ENCODE measurements around the gene ASPDH. TPM values are rescaled to one million over a fixed set of nuclear protein-coding genes. Genes with fewer than 3 reads are reported as not detected.

ASPDH gene
- total RNA-seq, 8 experiments from 2014 or later, result 0.58 to 3.0 (median 1.4) TPM; not detected in 3

DNA sequence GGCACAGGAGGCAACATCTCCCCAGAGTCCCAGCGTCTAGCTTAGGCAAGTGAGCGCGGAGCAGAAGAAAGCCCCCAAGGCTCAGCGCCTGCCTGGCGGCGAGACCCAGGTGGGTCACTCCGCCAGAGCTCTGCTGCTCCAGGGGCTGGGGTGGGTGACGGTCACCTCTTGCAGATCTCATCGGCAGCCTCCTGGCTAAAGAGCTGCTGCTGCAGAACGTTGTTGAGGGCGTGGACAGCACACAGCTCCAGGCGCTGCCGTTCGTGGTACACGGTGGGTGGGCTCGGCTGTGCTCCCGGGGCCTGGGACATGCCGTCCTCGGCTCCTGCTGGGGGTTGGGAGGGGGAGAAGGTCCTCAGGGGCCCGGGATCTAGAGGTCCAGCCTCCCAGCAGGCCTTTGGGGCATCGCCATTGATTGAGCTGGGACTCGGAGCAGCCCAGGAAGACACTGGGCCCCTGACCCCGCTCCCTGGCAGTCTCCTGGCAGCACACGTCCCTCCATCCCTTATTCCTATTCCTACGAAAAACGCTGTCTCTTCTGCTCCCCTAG, 3.5 kb downstream of the ASPDH start:
- Histone ChIP-seq H3K27ac (peak overlapping the region; percentile 92 to 93), H3K4me1 (replicated peaks in 1 of 2) (peaks cover 53 to 59% of the 10 kb centered on the region in 2 donors), H3K4me3 (peak overlapping the region; percentile 18 to 42 (median 35))
- in situ Hi-C loops (cut with MboI; ENCODE audit: low pct_unique_long_range_greater_than_20kb in 2 of 9, low sequenced_read_pairs in 9 of 9, unreplicated experiment in 9 of 9), result no loop called here
- peak in 5 of 8 experiments; percentile 1 to 20 (median 12) for ATAC-seq (replicated peaks in 6 of 8)
- WGBS, 10 experiments, result 22% methylated on average over 4 of the region's 26 CpGs; no CpG with 5 or more reads in 9 of the 10 experiments

- ATAC-seq (replicated peaks in 6 of 8), result no peak
- no peak overlapping the region for H3K4me3 ChIP-seq
- H3K27ac ChIP-seq, result peak overlapping the region; percentile 92 to 93
- in situ Hi-C loops (cut with MboI; ENCODE audit: low pct_unique_long_range_greater_than_20kb in 2 of 9, low sequenced_read_pairs in 9 of 9, unreplicated experiment in 9 of 9), result no loop called here
- WGBS, 10 experiments, result 63 to 94% (median 84%) methylated on average over 2 to 3 of the region's 11 CpGs; no CpG with 5 or more reads in 6 of the 10 experiments
- peaks cover 46 to 51% of the 10 kb centered on the region in 2 donors for H3K4me1 ChIP-seq (replicated peaks in 1 of 2)
Observed at GRCh38 chr19:50509366-50509765, 4.3 kb downstream of the ASPDH start.

GRCh38 chr19:50508843-50509190, 4.9 kb downstream of the ASPDH start:
- ATAC-seq (replicated peaks in 6 of 8), result no peak
- peaks cover 40 to 45% of the 10 kb centered on the region in 2 donors for H3K4me1 ChIP-seq (replicated peaks in 1 of 2)
- no peak overlapping the region for H3K4me3 ChIP-seq
- 50 to 100% (median 55%) methylated on average over 1 to 2 of the region's 3 CpGs; no CpG with 5 or more reads in 7 of the 10 experiments for WGBS, 10 experiments
- in situ Hi-C loops (cut with MboI; ENCODE audit: low pct_unique_long_range_greater_than_20kb in 2 of 9, low sequenced_read_pairs in 9 of 9, unreplicated experiment in 9 of 9), result no loop called here
- peak overlapping the region; percentile 92 to 93 for H3K27ac ChIP-seq

DNA sequence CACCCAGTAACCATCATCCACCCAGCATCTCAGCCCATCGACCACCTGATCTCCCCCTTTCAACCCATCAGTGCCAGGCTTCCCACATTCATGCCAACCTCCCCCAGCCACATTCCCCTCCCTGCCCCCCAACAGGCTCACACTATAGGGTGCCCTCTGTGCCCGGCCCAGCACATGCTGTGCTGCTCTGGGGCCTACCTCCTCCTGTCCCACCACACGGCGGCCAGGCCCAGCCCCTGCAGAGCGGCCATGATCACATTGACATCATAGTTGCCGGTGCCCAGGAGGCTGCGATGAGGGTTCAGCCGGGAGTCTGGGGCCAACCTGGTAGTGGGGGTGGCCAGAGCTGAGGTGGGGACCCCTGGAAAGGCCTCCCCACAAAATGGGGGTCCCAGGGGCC, 6.3 kb downstream of the ASPDH start:
- Histone ChIP-seq H3K4me1 (replicated peaks in 1 of 2) (peaks cover 30 to 31% of the 10 kb centered on the region in 2 donors), H3K27ac (no peak overlapping the region), H3K4me3 (no peak overlapping the region)
- WGBS, 10 experiments, result no CpG with 5 or more reads among the region's 8 CpGs
- no peak for ATAC-seq (replicated peaks in 6 of 8)
- in situ Hi-C loops (cut with MboI; ENCODE audit: low pct_unique_long_range_greater_than_20kb in 2 of 9, low sequenced_read_pairs in 9 of 9, unreplicated experiment in 9 of 9), result no loop called here

- no peak for ATAC-seq (replicated peaks in 6 of 8)
- in situ Hi-C loops (cut with MboI; ENCODE audit: low pct_unique_long_range_greater_than_20kb in 2 of 9, low sequenced_read_pairs in 9 of 9, unreplicated experiment in 9 of 9), result no loop called here
- WGBS, 10 experiments, result no CpG with 5 or more reads among the region's 10 CpGs
Observed at GRCh38 chr19:50506700-50507099, 7.0 kb downstream of the ASPDH start.

DNA sequence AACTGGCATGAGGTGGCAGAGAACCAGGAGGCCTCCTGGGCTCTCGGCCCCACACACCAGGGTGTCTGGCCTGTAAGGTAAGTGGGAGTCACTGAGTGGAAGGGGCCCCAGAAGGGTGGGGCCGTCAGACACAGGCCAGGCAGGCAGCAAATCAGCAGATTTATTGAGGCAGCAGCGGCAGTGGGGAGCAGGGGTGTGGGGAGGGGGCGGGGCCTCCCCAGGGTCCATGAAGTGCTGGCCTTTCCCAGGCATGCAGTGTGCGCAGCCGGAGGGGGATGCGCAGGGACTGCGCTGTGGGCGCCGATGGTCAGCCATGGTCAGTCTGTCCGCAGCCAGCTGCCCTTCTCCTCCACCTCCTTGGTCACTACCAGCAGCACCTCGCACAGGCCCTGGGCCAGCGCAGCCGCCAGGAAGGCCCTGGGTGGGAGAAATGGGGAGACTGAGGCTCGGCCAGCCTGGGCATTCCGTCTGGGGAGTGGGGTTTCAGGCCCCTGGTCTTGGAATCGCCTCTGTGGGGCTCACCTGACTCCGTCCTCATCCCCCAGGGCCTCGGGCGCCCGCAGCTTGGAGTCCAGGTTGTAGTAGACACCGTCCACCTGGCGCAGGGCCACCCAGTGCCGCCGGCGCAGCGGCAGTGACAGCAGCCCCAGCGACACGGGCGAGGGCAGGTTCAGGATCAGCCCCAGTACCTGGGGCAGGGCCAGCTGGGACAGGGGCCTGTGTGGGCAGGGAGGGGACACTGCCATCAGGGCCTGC, 7.7 kb downstream of the ASPDH start:
- in situ Hi-C loops (cut with MboI; ENCODE audit: low pct_unique_long_range_greater_than_20kb in 2 of 9, low sequenced_read_pairs in 9 of 9, unreplicated experiment in 9 of 9), result no loop called here
- Histone ChIP-seq H3K4me3 (no peak overlapping the region), H3K27ac (no peak overlapping the region), H3K4me1 (replicated peaks in 1 of 2) (peaks cover 24 to 30% of the 10 kb centered on the region in 2 donors)
- ATAC-seq (replicated peaks in 6 of 8), result no peak
- 83 to 100% (median 89%) methylated on average over 1 to 8 of the region's 30 CpGs; no CpG with 5 or more reads in 6 of the 10 experiments for WGBS, 10 experiments

More at GRCh38 chr19:50506700-50507099, 7.0 kb downstream of the ASPDH start:
- Histone ChIP-seq H3K4me3 (no peak overlapping the region), H3K27ac (no peak overlapping the region), H3K4me1 (replicated peaks in 1 of 2) (peaks cover 24 to 25% of the 10 kb centered on the region in 2 donors)

DNA sequence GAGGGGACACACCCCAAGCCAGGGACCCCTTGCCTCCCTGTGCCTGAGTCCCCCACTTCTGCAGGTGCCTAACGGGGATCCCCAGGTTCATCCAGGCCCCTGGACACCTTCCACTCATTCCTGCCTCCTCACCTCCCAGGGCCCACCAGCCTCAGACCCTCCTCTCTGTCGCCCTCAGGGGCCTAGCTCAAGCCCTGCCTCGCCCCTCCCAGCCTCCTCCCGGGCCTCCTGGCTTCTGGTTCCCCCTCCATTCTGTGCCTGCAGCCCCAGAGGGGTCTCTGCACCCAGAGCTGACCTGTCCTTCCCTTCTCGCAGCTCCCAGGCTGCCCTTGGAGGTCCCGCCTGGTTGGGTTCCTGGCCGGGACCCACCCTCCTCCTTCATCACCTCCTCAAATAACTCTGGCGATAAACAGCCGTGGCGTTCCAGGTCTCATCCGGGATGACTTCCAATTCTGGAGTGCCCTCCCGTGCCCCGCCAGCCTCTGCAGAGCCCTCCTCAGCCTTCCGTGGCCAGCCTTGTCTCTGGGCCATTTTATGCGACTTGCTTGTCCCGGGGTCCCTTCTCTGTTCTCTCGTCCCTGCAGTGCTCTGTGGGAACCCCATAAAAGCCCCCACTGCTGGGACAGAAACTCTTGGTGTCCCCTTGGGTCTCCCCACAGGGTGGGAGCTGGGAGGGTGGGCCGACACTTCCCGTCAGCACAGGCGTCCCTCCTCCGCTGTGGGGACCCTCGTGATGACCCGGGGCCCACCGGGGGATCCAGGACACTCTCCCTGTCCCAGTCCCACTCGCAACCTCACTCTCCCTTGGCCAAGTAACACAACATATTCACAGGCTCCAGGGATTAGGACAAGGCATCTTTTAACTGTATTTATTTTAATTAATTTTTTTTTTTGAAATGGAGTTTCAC, 11.9 kb downstream of the ASPDH start:
- peaks cover 13 to 20% of the 10 kb centered on the region in 2 donors for H3K4me1 ChIP-seq (replicated peaks in 1 of 2)
- no peak overlapping the region for H3K27ac ChIP-seq
- 0 to 89% (median 34%) methylated on average over 1 to 11 of the region's 25 CpGs; no CpG with 5 or more reads in 6 of the 10 experiments for WGBS, 10 experiments
- no peak for ATAC-seq (replicated peaks in 6 of 8)
- in situ Hi-C loops (cut with MboI; ENCODE audit: low pct_unique_long_range_greater_than_20kb in 2 of 9, low sequenced_read_pairs in 9 of 9, unreplicated experiment in 9 of 9), result no loop called here
- H3K4me3 ChIP-seq, result no peak overlapping the region

DNA sequence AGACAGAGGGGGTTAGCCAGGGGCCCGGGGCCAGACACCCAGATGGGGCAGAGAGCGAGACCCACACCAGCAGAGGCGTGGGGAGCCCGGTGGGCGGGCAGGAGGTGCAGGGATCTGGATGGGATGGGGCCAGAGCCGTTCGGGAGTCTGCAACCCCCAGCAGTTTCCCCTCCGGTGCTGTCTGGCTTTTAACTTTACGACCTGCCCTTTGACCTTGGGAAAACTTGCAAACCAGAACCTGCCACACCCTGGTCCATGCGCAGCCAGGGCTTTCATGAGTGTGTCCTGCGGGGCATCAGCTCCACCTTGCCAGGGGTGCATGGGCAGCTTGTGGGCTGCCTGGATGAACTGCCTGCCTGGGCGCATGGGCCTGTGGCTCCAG, 12.5 kb downstream of the ASPDH start:
- 30 to 52% methylated on average over 2 of the region's 12 CpGs; no CpG with 5 or more reads in 8 of the 10 experiments for WGBS, 10 experiments
- H3K4me1 ChIP-seq (replicated peaks in 1 of 2), result peaks cover 13 to 26% of the 10 kb centered on the region in 2 donors
- H3K27ac ChIP-seq, result no peak overlapping the region
- H3K4me3 ChIP-seq, result no peak overlapping the region
- ATAC-seq (replicated peaks in 6 of 8), result peak in 2 of 8 experiments; percentile 5 to 11
- in situ Hi-C loops (cut with MboI; ENCODE audit: low pct_unique_long_range_greater_than_20kb in 2 of 9, low sequenced_read_pairs in 9 of 9, unreplicated experiment in 9 of 9), result no loop called here

GRCh38 chr19:50500753-50501151, 13.0 kb downstream of the ASPDH start:
- peak in 5 of 8 experiments; percentile 2 to 32 (median 28) for ATAC-seq (replicated peaks in 6 of 8)
- WGBS, 10 experiments, result 20 to 49% methylated on average over 1 to 5 of the region's 10 CpGs; no CpG with 5 or more reads in 8 of the 10 experiments
- Histone ChIP-seq H3K4me3 (no peak overlapping the region), H3K27ac (no peak overlapping the region), H3K4me1 (replicated peaks in 1 of 2) (peaks cover 13 to 27% of the 10 kb centered on the region in 2 donors)
- in situ Hi-C loops (cut with MboI; ENCODE audit: low pct_unique_long_range_greater_than_20kb in 2 of 9, low sequenced_read_pairs in 9 of 9, unreplicated experiment in 9 of 9), result no loop called here

DNA sequence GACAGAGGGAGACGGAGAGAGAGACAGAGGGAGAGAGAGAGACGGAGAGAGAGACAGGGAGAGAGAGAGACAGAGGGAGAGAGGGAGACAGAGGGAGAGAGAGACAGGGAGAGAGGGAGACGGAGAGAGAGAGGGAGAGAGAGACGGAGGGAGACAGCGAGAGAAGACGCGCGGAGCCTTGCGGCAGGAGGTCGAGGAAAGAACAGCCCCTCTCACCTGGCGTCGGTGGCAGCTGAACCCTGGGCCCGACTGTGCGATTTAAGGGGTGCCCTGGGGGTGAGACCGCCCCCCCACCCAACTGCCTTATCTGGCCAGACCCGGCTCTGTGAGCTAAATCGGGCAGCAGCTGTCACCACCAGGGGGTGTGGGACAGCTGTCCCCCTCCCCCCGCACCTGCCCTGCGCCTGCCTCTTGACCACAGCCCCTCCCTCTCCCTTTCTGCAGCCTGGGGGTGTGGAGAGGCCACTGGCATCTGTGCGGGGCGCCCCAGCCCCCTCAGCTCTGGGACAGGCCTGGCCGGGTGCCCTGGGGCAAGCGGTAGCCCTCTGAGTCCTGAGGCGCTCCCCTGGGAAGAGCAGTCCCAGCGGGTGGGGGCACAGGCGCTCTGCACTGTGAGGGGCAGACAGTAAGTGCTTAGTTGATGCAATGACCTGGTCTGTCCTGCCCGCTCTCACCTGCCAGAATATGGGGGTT, 13.5 kb downstream of the ASPDH start:
- peak overlapping the region in 1 of 5 donors; percentile 14 for H3K4me3 ChIP-seq

GRCh38 chr19:50498219-50499056, 15.3 kb downstream of the ASPDH start:
- no peak for ATAC-seq (replicated peaks in 6 of 8)
- H3K4me1 ChIP-seq (replicated peaks in 1 of 2), result peaks cover 13 to 27% of the 10 kb centered on the region in 2 donors
- in situ Hi-C loops (cut with MboI; ENCODE audit: low pct_unique_long_range_greater_than_20kb in 2 of 9, low sequenced_read_pairs in 9 of 9, unreplicated experiment in 9 of 9), result no loop called here
- H3K4me3 ChIP-seq, result no peak overlapping the region
- WGBS, 10 experiments, result 17 to 79% (median 42%) methylated on average over 1 to 11 of the region's 11 CpGs; no CpG with 5 or more reads in 1 of the 10 experiments
- H3K27ac ChIP-seq, result no peak overlapping the region

More for the DNA sequence above, 13.5 kb downstream of the ASPDH start:
- WGBS, 10 experiments, result 15 to 66% (median 34%) methylated on average over 3 to 14 of the region's 27 CpGs; no CpG with 5 or more reads in 6 of the 10 experiments
- Histone ChIP-seq H3K27ac (no peak overlapping the region), H3K4me1 (replicated peaks in 1 of 2) (peaks cover 13 to 27% of the 10 kb centered on the region in 2 donors)
- ATAC-seq (replicated peaks in 6 of 8), result peak; percentile 37 to 76 (median 70)
- in situ Hi-C loops (cut with MboI; ENCODE audit: low pct_unique_long_range_greater_than_20kb in 2 of 9, low sequenced_read_pairs in 9 of 9, unreplicated experiment in 9 of 9), result no loop called here

- in situ Hi-C loops (cut with MboI; ENCODE audit: low pct_unique_long_range_greater_than_20kb in 2 of 9, low sequenced_read_pairs in 9 of 9, unreplicated experiment in 9 of 9), result no loop called here
- no peak overlapping the region for H3K27ac ChIP-seq
- peaks cover 17 to 32% of the 10 kb centered on the region in 2 donors for H3K4me1 ChIP-seq (replicated peaks in 1 of 2)
- peak in 1 of 8 experiments; percentile 3 for ATAC-seq (replicated peaks in 6 of 8)
- no peak overlapping the region for H3K4me3 ChIP-seq
- 0 to 64% (median 50%) methylated on average over 1 to 7 of the region's 8 CpGs; no CpG with 5 or more reads in 1 of the 10 experiments for WGBS, 10 experiments
Observed at GRCh38 chr19:50497022-50497405, 16.7 kb downstream of the ASPDH start.

Measured in motor neuron (in vitro differentiated cells).